GM21447 (cell line): Measurements from ENCODE around the gene CLCN3.
"Not testable (repeated sequence)": the region's sequence is repeated elsewhere in the genome, so short reads cannot be mapped to it uniquely, and the experiment has no call there.

Source experiments
- ATAC-seq: cut with Tn5 transposase; IDR thresholded peaks from one replicate; pipeline ENCODE4 v1.9.1; 2021; ENCODE audit not compliant: unreplicated experiment

CLCN3 gene

GRCh38 chr4:169619958-169620879, at the start of gene CLCN3:
Gene CLCN3, plus strand, starts transcription at chr4:169620578. Its CDS starts 15,351 bp downstream, at chr4:169635929.
- ATAC-seq, result peak; percentile 86

GRCh38 chr4:169571012-169571411, 49.4 kb upstream of the CLCN3 start:
- ATAC-seq, result not testable (repeated sequence)

GRCh38 chr4:169571435-169571834, 48.9 kb upstream of the CLCN3 start:
- ATAC-seq, result no peak

- ATAC-seq, result peak; percentile 83
Measured at GRCh38 chr4:169573889-169574288, 46.5 kb upstream of the CLCN3 start.

GRCh38 chr4:169582203-169582602, 38.2 kb upstream of the CLCN3 start:
- peak; percentile 92 for ATAC-seq

GRCh38 chr4:169582706-169583105, 37.7 kb upstream of the CLCN3 start:
- peak; percentile 5 for ATAC-seq

- ATAC-seq, result no peak
Measured at GRCh38 chr4:169583563-169583962, 36.8 kb upstream of the CLCN3 start.

- no peak for ATAC-seq
Measured at GRCh38 chr4:169593050-169593560, 27.3 kb upstream of the CLCN3 start.

GRCh38 chr4:169594560-169595195, 25.7 kb upstream of the CLCN3 start:
- ATAC-seq, result no peak

GRCh38 chr4:169601016-169601771, 19.2 kb upstream of the CLCN3 start:
- no peak for ATAC-seq

GRCh38 chr4:169603312-169603711, 17.1 kb upstream of the CLCN3 start:
- no peak for ATAC-seq

GRCh38 chr4:169604131-169604900, 16.1 kb upstream of the CLCN3 start:
- no peak for ATAC-seq

- ATAC-seq, result no peak
Measured at GRCh38 chr4:169604903-169605331, 15.5 kb upstream of the CLCN3 start.

GRCh38 chr4:169611157-169611556, 9.2 kb upstream of the CLCN3 start:
- ATAC-seq, result no peak

- ATAC-seq, result peak; percentile 93
Measured at GRCh38 chr4:169611991-169612870, 8.1 kb upstream of the CLCN3 start, which contains the start of gene NEK1. Gene NEK1, minus strand, starts transcription at chr4:169612583. Its CDS starts 9,953 bp downstream, at chr4:169602630.

GRCh38 chr4:169612871-169613859, 7.2 kb upstream of the CLCN3 start:
- peak; percentile 48 for ATAC-seq

- ATAC-seq, result no peak
Measured at GRCh38 chr4:169615467-169616106, 4.8 kb upstream of the CLCN3 start.

- ATAC-seq, result no peak
Measured at GRCh38 chr4:169616846-169617245, 3.5 kb upstream of the CLCN3 start.
